ENCODE measurements around the gene C16orf92.

DNA sequence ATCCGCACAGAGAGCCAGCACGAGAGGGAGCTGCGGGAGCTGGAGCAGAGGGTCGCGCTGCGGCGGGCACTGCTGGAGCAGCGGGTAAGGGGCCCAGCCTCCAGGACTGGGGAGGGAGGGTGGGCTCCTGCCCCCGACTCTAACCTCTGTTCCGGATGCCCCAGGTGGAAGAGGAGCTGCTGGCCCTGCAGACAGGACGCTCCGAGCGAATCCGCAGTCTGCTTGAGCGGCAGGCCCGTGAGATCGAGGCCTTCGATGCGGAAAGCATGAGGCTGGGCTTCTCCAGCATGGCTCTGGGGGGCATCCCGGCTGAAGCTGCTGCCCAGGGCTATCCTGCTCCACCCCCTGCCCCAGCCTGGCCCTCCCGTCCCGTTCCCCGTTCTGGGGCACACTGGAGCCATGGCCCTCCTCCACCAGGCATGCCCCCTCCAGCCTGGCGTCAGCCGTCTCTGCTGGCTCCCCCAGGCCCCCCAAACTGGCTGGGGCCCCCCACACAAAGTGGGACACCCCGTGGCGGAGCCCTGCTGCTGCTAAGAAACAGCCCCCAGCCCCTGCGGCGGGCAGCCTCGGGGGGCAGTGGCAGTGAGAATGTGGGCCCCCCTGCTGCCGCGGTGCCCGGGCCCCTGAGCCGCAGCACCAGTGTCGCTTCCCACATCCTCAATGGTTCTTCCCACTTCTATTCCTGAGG, 32.0 kb upstream of the C16orf92 start:
- no peak for TF ChIP-seq TAF1 (IDR thresholded peaks at IDR 0.05; ENCODE audit: low read depth, low read length)
- TF ChIP-seq, protein P1, sequence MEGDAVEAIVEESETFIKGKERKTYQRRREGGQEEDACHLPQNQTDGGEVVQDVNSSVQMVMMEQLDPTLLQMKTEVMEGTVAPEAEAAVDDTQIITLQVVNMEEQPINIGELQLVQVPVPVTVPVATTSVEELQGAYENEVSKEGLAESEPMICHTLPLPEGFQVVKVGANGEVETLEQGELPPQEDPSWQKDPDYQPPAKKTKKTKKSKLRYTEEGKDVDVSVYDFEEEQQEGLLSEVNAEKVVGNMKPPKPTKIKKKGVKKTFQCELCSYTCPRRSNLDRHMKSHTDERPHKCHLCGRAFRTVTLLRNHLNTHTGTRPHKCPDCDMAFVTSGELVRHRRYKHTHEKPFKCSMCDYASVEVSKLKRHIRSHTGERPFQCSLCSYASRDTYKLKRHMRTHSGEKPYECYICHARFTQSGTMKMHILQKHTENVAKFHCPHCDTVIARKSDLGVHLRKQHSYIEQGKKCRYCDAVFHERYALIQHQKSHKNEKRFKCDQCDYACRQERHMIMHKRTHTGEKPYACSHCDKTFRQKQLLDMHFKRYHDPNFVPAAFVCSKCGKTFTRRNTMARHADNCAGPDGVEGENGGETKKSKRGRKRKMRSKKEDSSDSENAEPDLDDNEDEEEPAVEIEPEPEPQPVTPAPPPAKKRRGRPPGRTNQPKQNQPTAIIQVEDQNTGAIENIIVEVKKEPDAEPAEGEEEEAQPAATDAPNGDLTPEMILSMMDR (IDR thresholded peaks at IDR 0.05; ENCODE audit: control extremely low read depth in 1 of 3, insufficient read depth in 1 of 3, low read depth in 1 of 3, low read length in 3 of 3) = no peak
- no peak for TF ChIP-seq CEBPB (IDR thresholded peaks at IDR 0.05; ENCODE audit: low read depth, low read length)
- TF ChIP-seq MAFK (IDR thresholded peaks at IDR 0.05; ENCODE audit: low read depth, low read length) = no peak
- no peak for TF ChIP-seq NANOG (IDR thresholded peaks at IDR 0.05; ENCODE audit: insufficient read depth, low read depth, low read length, poor library complexity, severe bottlenecking)
- TF ChIP-seq EZH2 (IDR thresholded peaks at IDR 0.05; ENCODE audit: low read depth, low read length, severe bottlenecking) = no peak

Data from H1 (cell line).